Measurements from ENCODE around the gene SDC4. TPM values are rescaled to one million over a fixed set of nuclear protein-coding genes. Genes with fewer than 3 reads are reported as not detected.

SDC4 gene
- total RNA-seq, 1 experiment from 2014 or later: 100 TPM

- TF ChIP-seq, protein P1, sequence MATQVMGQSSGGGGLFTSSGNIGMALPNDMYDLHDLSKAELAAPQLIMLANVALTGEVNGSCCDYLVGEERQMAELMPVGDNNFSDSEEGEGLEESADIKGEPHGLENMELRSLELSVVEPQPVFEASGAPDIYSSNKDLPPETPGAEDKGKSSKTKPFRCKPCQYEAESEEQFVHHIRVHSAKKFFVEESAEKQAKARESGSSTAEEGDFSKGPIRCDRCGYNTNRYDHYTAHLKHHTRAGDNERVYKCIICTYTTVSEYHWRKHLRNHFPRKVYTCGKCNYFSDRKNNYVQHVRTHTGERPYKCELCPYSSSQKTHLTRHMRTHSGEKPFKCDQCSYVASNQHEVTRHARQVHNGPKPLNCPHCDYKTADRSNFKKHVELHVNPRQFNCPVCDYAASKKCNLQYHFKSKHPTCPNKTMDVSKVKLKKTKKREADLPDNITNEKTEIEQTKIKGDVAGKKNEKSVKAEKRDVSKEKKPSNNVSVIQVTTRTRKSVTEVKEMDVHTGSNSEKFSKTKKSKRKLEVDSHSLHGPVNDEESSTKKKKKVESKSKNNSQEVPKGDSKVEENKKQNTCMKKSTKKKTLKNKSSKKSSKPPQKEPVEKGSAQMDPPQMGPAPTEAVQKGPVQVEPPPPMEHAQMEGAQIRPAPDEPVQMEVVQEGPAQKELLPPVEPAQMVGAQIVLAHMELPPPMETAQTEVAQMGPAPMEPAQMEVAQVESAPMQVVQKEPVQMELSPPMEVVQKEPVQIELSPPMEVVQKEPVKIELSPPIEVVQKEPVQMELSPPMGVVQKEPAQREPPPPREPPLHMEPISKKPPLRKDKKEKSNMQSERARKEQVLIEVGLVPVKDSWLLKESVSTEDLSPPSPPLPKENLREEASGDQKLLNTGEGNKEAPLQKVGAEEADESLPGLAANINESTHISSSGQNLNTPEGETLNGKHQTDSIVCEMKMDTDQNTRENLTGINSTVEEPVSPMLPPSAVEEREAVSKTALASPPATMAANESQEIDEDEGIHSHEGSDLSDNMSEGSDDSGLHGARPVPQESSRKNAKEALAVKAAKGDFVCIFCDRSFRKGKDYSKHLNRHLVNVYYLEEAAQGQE (IDR thresholded peaks at IDR 0.05; ENCODE audit: low read depth): no peak
- TF ChIP-seq JUND (IDR thresholded peaks at IDR 0.05) (no peak), EZH2phosphoT487 (IDR thresholded peaks at IDR 0.05; ENCODE audit: borderline replicate concordance) (no peak), ZFX (IDR thresholded peaks at IDR 0.05) (no peak), CEBPB (IDR thresholded peaks at IDR 0.05; ENCODE audit: low read depth) (no peak), POLR2AphosphoS5 (IDR thresholded peaks at IDR 0.05; ENCODE audit: low read depth, low read length) (no peak), EGR1 (IDR thresholded peaks at IDR 0.05; ENCODE audit: low read depth) (no peak), RAD21 (IDR thresholded peaks at IDR 0.05; ENCODE audit: low read depth) (no peak), SIN3A (IDR thresholded peaks at IDR 0.05; ENCODE audit: low read depth) (no peak)
- POLR2A ChIA-PET: no interaction called here
- no peaks in the 10 kb centered on the region for H4K20me1 ChIP-seq (ENCODE audit: insufficient read depth)
- H3K36me3 ChIP-seq (ENCODE audit: control insufficient read depth in 1 of 2, insufficient read depth in 2 of 2, low read length in 2 of 2): no peaks in the 10 kb centered on the region
- no peak overlapping the region for H3K4me3 ChIP-seq (replicated peaks in 1 of 2; ENCODE audit: low read depth in 1 of 2, low read length in 2 of 2)
- RAD21 ChIA-PET (ENCODE audit: low non-redundant PET in 1 of 2, low total read pairs in 2 of 2, uncharacterized antibody in 2 of 2, unreplicated experiment in 2 of 2): no interaction called here
- no peaks in the 10 kb centered on the region for H3K27me3 ChIP-seq (ENCODE audit: insufficient read depth, low read length)
- no peak overlapping the region for H3K4me2 ChIP-seq (ENCODE audit: low read length)
- no peaks in the 10 kb centered on the region for H3K9me2 ChIP-seq (ENCODE audit: insufficient read depth)
- H3K9ac ChIP-seq (ENCODE audit: low read length): no peak overlapping the region
- no peak for ATAC-seq
- no peak for DNase-seq (ENCODE audit: low read depth, low spot score)
- no peaks in the 10 kb centered on the region for H3K9me3 ChIP-seq (ENCODE audit: control insufficient read depth in 1 of 2, insufficient read depth in 1 of 2, low read depth in 1 of 2, low read length in 2 of 2)
- intact Hi-C loops (cut with micrococcal nuclease): no loop called here
- no TSS peak for BruUV-seq (replicated peaks)
- H3K27ac ChIP-seq (ENCODE audit: low read depth, low read length): no peak overlapping the region
- CTCF ChIA-PET: interaction anchor here (1.4 to 1.9 kb wide), 2 partner anchors 12 to 278 kb away, joined by 3 to 7 read pairs; no protein-coding TSS in a partner anchor
- no peak overlapping the region for H2AFZ ChIP-seq (ENCODE audit: low read depth, low read length, poor library complexity, severe bottlenecking)
- H3K4me1 ChIP-seq (ENCODE audit: control insufficient read depth in 1 of 2, insufficient read depth in 2 of 2, low read length in 2 of 2): peaks cover 0 to 10% of the 10 kb centered on the region in 2 experiments; a peak in 2 of 4 replicates
- H3K79me2 ChIP-seq (ENCODE audit: insufficient read depth, low read length): no peaks in the 10 kb centered on the region
Observed at GRCh38 chr20:45288860-45289259, 59.4 kb downstream of the SDC4 start.

Data from HCT116 (cell line).